ENCODE data around the gene SSTR3.
"Not testable (repeated sequence)": the region's sequence is repeated elsewhere in the genome, so short reads cannot be mapped to it uniquely, and the experiment has no call there.

The SSTR3 gene

DNA sequence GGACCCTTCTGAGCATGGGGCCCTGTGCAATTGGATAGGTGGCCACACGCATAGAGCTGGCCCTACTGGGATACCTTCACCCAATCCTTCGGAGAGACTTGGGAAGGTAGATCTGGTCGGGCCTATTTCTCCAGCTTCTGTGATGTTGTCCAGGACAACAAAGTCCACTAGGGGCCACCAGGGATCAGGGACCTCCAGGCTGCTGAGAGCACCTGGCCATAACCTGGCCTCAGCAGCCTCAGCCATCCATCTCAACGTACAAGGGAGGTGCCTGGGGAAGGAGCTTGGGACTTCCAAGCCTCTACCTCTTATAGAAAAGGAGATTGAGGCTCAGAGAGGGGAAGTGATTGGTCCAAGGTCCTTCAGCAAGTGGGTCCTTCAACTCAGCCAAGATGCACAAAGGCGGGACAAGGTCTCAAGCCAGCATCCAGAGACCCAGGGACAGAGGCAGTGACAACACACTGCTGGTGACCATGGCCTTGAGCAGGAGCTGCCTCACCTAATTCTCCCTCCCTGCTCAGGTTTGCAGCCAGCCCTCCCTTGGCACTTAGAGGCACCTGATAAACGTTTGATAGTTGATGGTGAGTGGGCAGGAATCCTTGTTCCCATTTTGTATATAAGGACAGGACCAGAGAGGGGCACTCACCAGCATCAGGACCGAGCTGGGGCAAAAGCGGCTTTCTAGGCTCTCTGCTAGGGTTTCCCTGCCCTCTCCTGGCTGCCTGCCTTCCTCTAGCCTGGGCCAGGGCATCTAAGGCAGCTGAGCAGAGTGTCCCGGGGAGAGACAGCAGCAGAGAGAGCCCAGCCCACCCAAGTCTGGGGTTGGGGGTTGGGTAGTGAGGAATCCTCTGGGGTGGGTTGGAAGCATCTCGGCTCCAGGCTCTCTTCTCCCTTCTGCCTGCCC, 27.3 kb upstream of the SSTR3 start:
- no peak for DNase-seq (ENCODE audit: low read depth)
- no peak for TF ChIP-seq POLR2A (IDR thresholded peaks at IDR 0.05; ENCODE audit: extremely low read depth, insufficient read length)
- TF ChIP-seq MYC (IDR thresholded peaks at IDR 0.05; ENCODE audit: low read depth, low read length): no peak
- TF ChIP-seq, protein P1, sequence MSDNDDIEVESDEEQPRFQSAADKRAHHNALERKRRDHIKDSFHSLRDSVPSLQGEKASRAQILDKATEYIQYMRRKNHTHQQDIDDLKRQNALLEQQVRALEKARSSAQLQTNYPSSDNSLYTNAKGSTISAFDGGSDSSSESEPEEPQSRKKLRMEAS (IDR thresholded peaks at IDR 0.05; ENCODE audit: low read depth, low read length): no peak
- TF ChIP-seq CTCF (IDR thresholded peaks at IDR 0.05; ENCODE audit: low read depth, low read length): no peak
- H3K4me3 ChIP-seq (ENCODE audit: low read depth, low read length): no peak overlapping the region

- no peak overlapping the region for H3K4me3 ChIP-seq (ENCODE audit: low read depth, low read length)
- no peak for DNase-seq (ENCODE audit: low read depth)
- TF ChIP-seq CTCF (IDR thresholded peaks at IDR 0.05; ENCODE audit: low read depth, low read length) (no peak), MYC (IDR thresholded peaks at IDR 0.05; ENCODE audit: low read depth, low read length) (no peak), POLR2A (IDR thresholded peaks at IDR 0.05; ENCODE audit: extremely low read depth, insufficient read length) (no peak)
- TF ChIP-seq, protein P1 (IDR thresholded peaks at IDR 0.05; ENCODE audit: low read depth, low read length): no peak
Measured at GRCh38 chr22:37237371-37238268, 25.3 kb upstream of the SSTR3 start.

- no peak for DNase-seq (ENCODE audit: low read depth)
- TF ChIP-seq POLR2A (IDR thresholded peaks at IDR 0.05; ENCODE audit: extremely low read depth, insufficient read length) (no peak), MYC (IDR thresholded peaks at IDR 0.05; ENCODE audit: low read depth, low read length) (no peak)
- no peak overlapping the region for H3K4me3 ChIP-seq (ENCODE audit: low read depth, low read length)
Measured at GRCh38 chr22:37235897-37236607, 23.8 kb upstream of the SSTR3 start.

- no peak for DNase-seq (ENCODE audit: low read depth)
- TF ChIP-seq, protein P1 (IDR thresholded peaks at IDR 0.05; ENCODE audit: low read depth, low read length): no peak
- TF ChIP-seq POLR2A (IDR thresholded peaks at IDR 0.05; ENCODE audit: extremely low read depth, insufficient read length) (no peak), CTCF (IDR thresholded peaks at IDR 0.05; ENCODE audit: low read depth, low read length) (no peak), MYC (IDR thresholded peaks at IDR 0.05; ENCODE audit: low read depth, low read length) (no peak)
- no peak overlapping the region for H3K4me3 ChIP-seq (ENCODE audit: low read depth, low read length)
Measured at GRCh38 chr22:37234736-37235711, 22.7 kb upstream of the SSTR3 start.

- H3K4me3 ChIP-seq (ENCODE audit: low read depth, low read length): no peak overlapping the region
- no peak for DNase-seq (ENCODE audit: low read depth)
- TF ChIP-seq, protein P1 (IDR thresholded peaks at IDR 0.05; ENCODE audit: low read depth, low read length): no peak
Measured at GRCh38 chr22:37233751-37234631, 21.7 kb upstream of the SSTR3 start.

DNA sequence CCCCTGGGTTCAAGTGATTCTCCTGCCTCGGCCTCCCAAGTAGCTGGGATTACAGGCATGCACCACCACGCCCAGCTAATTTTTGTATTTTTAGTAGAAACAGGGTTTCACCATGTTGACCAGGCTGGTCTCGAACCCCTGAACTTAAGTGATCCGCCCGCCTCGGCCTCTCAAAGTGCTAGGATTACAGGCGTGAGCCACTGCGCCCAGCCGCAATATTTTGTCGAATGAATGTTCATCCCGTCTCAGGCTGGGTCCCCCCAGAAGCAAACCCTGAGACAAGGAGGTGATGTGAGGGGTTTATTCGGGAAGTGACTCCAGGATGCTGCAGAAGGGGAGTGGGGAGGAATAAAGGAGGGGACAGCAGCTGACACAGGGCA, 21.1 kb upstream of the SSTR3 start:
- not testable (repeated sequence) for H3K4me3 ChIP-seq (ENCODE audit: low read depth, low read length); DNase-seq (ENCODE audit: low read depth)

Data from NB4 (cell line).